H1 (cell line): ENCODE data around the gene TPD52L1. TPM values are rescaled to one million over a fixed set of nuclear protein-coding genes. Genes with fewer than 3 reads are reported as not detected.

Experiments used
- CTCF ChIA-PET: fragments of 300-600 bp; sonication (Branson Sonifier 250); formaldehyde crosslinking; loops from one replicate; lab custom pipeline; 2021; ENCODE audit not compliant: partially characterized antibody; lab: Charles Lee
- POLR2A ChIA-PET: fragments of 300-600 bp; sonication (Branson Sonifier 250); formaldehyde crosslinking; loops from one replicate; lab custom pipeline; 2021; ENCODE audit warnings: inconsistent platforms; ENCODE audit not compliant: partially characterized antibody; lab: Charles Lee
- DNase-seq, 2 experiments: peaks; one replicate each; pipeline versions ENCODE4 v3.0.0 to v3.0.0-alpha.2; 2010 to 2022; ENCODE audit warnings: low spot score in 2 of 2, low read depth in 1 of 2, mixed read lengths in 1 of 2
- FAIRE-seq: peaks from 2 replicates; lab custom pipeline; 2011; peaks lifted over from hg19 to GRCh38; lab: Jason Lieb, UNC
- H2AFZ ChIP-seq: 2 replicates; pipeline ENCODE4 v1.8.1; 2012; ENCODE audit warnings: low read length, inconsistent platforms
- H2AK5ac ChIP-seq: 2 replicates; pipeline ENCODE4 v1.6.1; 2013; ENCODE audit warnings: low read depth, low read length
- H2BK120ac ChIP-seq: replicated peaks from 2 replicates; pipeline ENCODE3; 2013; ENCODE audit warnings: low read depth, low read length, inconsistent platforms
- H2BK12ac ChIP-seq: 2 replicates; pipeline ENCODE4 v1.6.1; 2013; ENCODE audit warnings: low read depth, low read length
- H2BK15ac ChIP-seq: 2 replicates; pipeline ENCODE4 v1.6.1; 2013; ENCODE audit warnings: low read length
- H2BK20ac ChIP-seq: 2 replicates; pipeline ENCODE4 v1.6.1; 2013; ENCODE audit warnings: low read length
- H2BK5ac ChIP-seq: 2 replicates; pipeline ENCODE4 v1.6.1; 2013; ENCODE audit warnings: low read depth, low read length
- H3K14ac ChIP-seq: 2 replicates; pipeline ENCODE4 v1.6.1; 2013; ENCODE audit warnings: inconsistent platforms; ENCODE audit not compliant: insufficient read length
- H3K18ac ChIP-seq: 2 replicates; pipeline ENCODE4 v1.6.1; 2013; ENCODE audit warnings: low read length; ENCODE audit errors: extremely low read depth
- H3K23ac ChIP-seq: 2 replicates; pipeline ENCODE4 v1.6.1; 2013; ENCODE audit warnings: inconsistent platforms; ENCODE audit not compliant: insufficient read length
- H3K23me2 ChIP-seq: 2 replicates; pipeline ENCODE4 v1.6.1; 2013; ENCODE audit warnings: low read depth, low read length
- H3K27ac ChIP-seq: 2 replicates; pipeline ENCODE4 v1.6.1; 2011; ENCODE audit warnings: low read depth, low read length, inconsistent platforms
- H3K27me3 ChIP-seq, 4 experiments: replicated peaks in 1 of 4; 1 replicate in 1 of 4; 2 replicates in 3 of 4; pipeline versions ENCODE4 v1.6.1 to v1.8.1; 2011 to 2013; ENCODE audit warnings: low read length in 3 of 4, mild to moderate bottlenecking in 3 of 4, inconsistent platforms in 2 of 4, mixed read lengths in 2 of 4, moderate library complexity in 1 of 4; ENCODE audit not compliant: control insufficient read depth in 3 of 4, insufficient read depth in 3 of 4; ENCODE audit errors: extremely low read depth in 1 of 4
- H3K36me3 ChIP-seq, 4 experiments: 2 replicates each; pipeline versions ENCODE4 v1.6.1 to v1.8.1; 2011 to 2013; ENCODE audit warnings: mild to moderate bottlenecking in 4 of 4, low read length in 3 of 4, moderate library complexity in 2 of 4, control low read depth in 1 of 4, inconsistent platforms in 1 of 4; ENCODE audit not compliant: insufficient read depth in 4 of 4, control insufficient read depth in 2 of 4
- H3K4ac ChIP-seq: replicated peaks from 2 replicates; pipeline ENCODE3; 2013; ENCODE audit warnings: low read length, low read depth, mixed read lengths, inconsistent platforms; ENCODE audit not compliant: insufficient read length
- H3K4me1 ChIP-seq, 4 experiments: replicated peaks in 1 of 4; 1 replicate in 1 of 4; 2 replicates in 3 of 4; pipeline versions ENCODE4 v1.6.1 to v1.8.1; 2011 to 2013; ENCODE audit warnings: low read length in 3 of 4, inconsistent platforms in 2 of 4, mixed read lengths in 1 of 4; ENCODE audit not compliant: insufficient read depth in 4 of 4, control insufficient read depth in 3 of 4
- H3K4me2 ChIP-seq, 2 experiments: 2 replicates each; pipeline versions ENCODE4 v1.6.1 to v1.8.1; 2011 to 2013; ENCODE audit warnings: low read depth in 2 of 2, low read length in 2 of 2, control low read depth in 1 of 2, inconsistent platforms in 1 of 2, mild to moderate bottlenecking in 1 of 2; ENCODE audit not compliant: insufficient read depth in 1 of 2
- H3K4me3 ChIP-seq, 4 experiments: fragments of 200-600, 300-600 bp in 1 of 4; sonication (generic), shearing (Covaris generic), sonication (Bioruptor Twin) in 1 of 4; 2 replicates each; pipeline versions ENCODE4 v1.5.1 to v1.8.1; 2011 to 2016; ENCODE audit warnings: low read length in 4 of 4, low read depth in 3 of 4, control low read depth in 2 of 4, inconsistent platforms in 2 of 4, mild to moderate bottlenecking in 2 of 4, mixed read lengths in 1 of 4, moderate library complexity in 1 of 4; ENCODE audit not compliant: insufficient read depth in 2 of 4; ENCODE audit errors: extremely low read depth in 1 of 4
- H3K56ac ChIP-seq: replicated peaks from 2 replicates; pipeline ENCODE3; 2013; ENCODE audit warnings: low read depth, mild to moderate bottlenecking, mixed read lengths, low read length, inconsistent platforms; ENCODE audit not compliant: insufficient read length
- H3K79me1 ChIP-seq: 2 replicates; pipeline ENCODE4 v1.6.1; 2013; ENCODE audit warnings: low read depth, low read length, control low read depth
- H3K79me2 ChIP-seq, 2 experiments: 2 replicates each; pipeline versions ENCODE4 v1.6.1 to v1.8.1; 2012 to 2013; ENCODE audit warnings: low read length in 2 of 2, mild to moderate bottlenecking in 2 of 2, inconsistent platforms in 1 of 2; ENCODE audit not compliant: insufficient read depth in 2 of 2, control insufficient read depth in 1 of 2
- H3K9ac ChIP-seq, 4 experiments: replicated peaks in 1 of 4; 1 replicate in 1 of 4; 2 replicates in 3 of 4; pipeline versions ENCODE4 v1.6.1 to v1.8.1; 2011 to 2013; ENCODE audit warnings: low read depth in 3 of 4, low read length in 3 of 4, control low read depth in 2 of 4, mild to moderate bottlenecking in 2 of 4, moderate library complexity in 2 of 4, inconsistent platforms in 1 of 4; ENCODE audit errors: extremely low read depth in 1 of 4
- H3K9me3 ChIP-seq, 2 experiments: 2 replicates each; pipeline versions ENCODE4 v1.6.1 to v1.8.1; 2012 to 2013; ENCODE audit warnings: mild to moderate bottlenecking in 2 of 2, moderate library complexity in 2 of 2, control low read depth in 1 of 2, inconsistent platforms in 1 of 2, low read depth in 1 of 2, low read length in 1 of 2, mixed read lengths in 1 of 2; ENCODE audit not compliant: insufficient read depth in 2 of 2
- H4K20me1 ChIP-seq, 2 experiments: replicated peaks in 1 of 2; 2 replicates each; pipeline versions ENCODE3 to v1.8.1; 2011 to 2013; ENCODE audit warnings: inconsistent platforms in 2 of 2, low read length in 2 of 2, mild to moderate bottlenecking in 1 of 2; ENCODE audit not compliant: insufficient read depth in 2 of 2, control insufficient read depth in 1 of 2
- H4K5ac ChIP-seq: 2 replicates; pipeline ENCODE4 v1.6.1; 2013; ENCODE audit warnings: low read length, low read depth, mixed read lengths, inconsistent platforms; ENCODE audit not compliant: insufficient read length
- H4K8ac ChIP-seq: 2 replicates; pipeline ENCODE4 v1.8.0; 2013; ENCODE audit warnings: mild to moderate bottlenecking, moderate library complexity, low read length, inconsistent platforms; ENCODE audit not compliant: insufficient read depth; ENCODE audit errors: extremely low read depth
- H4K91ac ChIP-seq: replicated peaks from 2 replicates; pipeline ENCODE3; 2013; ENCODE audit warnings: low read length, mixed read lengths, inconsistent platforms; ENCODE audit not compliant: insufficient read length
- ASH2L ChIP-seq: fragments of 200-600, 300-600 bp; sonication (generic); IDR thresholded peaks from one replicate; pipeline ENCODE4 v1.7.1; 2017; ENCODE audit warnings: low read length
- BACH1 ChIP-seq: IDR thresholded peaks from 2 replicates; pipeline ENCODE4 v1.6.1; 2012; ENCODE audit warnings: low read length, improper control_type of control experiment
- JUND ChIP-seq: IDR thresholded peaks from 2 replicates; pipeline ENCODE4 v1.6.1; 2011; ENCODE audit warnings: mild to moderate bottlenecking, improper control_type of control experiment, low read length
- KDM5A ChIP-seq: fragments of 200-600 bp; IDR thresholded peaks from 2 replicates; pipeline ENCODE4 v1.7.1; 2012; ENCODE audit warnings: mild to moderate bottlenecking, low read length, inconsistent platforms, mixed read lengths
- WGBS, 2 experiments: shearing (Covaris generic) in 1 of 2; methylation state at CpG; one replicate each; pipeline versions ENCODE4 v1.1.6 to v1.1.7; 2013 to 2015; ENCODE audit warnings: low lambda C conversion rate in 2 of 2, mixed read lengths in 2 of 2, inconsistent platforms in 1 of 2, low coverage in 1 of 2, missing lambda C conversion rate in 1 of 2; ENCODE audit not compliant: insufficient replicate concordance in 2 of 2, insufficient coverage in 1 of 2, insufficient read length in 1 of 2; ENCODE audit errors: extremely low coverage in 1 of 2, missing lambda C conversion rate in 1 of 2; 5-methylcytosine and 5-hydroxymethylcytosine counted together
- polyA plus RNA-seq, 7 experiments: library from polyadenylated mRNA; depleted of rRNA in 3 of 7; stranded (reverse) in 5 of 7; unstranded in 2 of 7; fragments of >200 nt in 5 of 7; fragments of 200-250 nt in 2 of 7; gene quantifications; 1 replicate in 5 of 7; 2 replicates in 1 of 7; 4 replicates in 1 of 7; pipeline versions ENCODE4 v1.2.1 to v1.2.3, GENCODE V29; 2011 to 2013; ENCODE audit warnings: missing spikeins in 2 of 7, mixed read lengths in 2 of 7
- total RNA-seq: library from RNA; stranded (reverse); fragmentation: NEBNext Ultra II Directional; extraction: Animal tissue kit (Norgen Biotek cat#: 25700); gene quantifications from 2 replicates; pipeline ENCODE4 v1.2.1, GENCODE V29; 2021
- TF ChIP-seq, protein P1 (sequence below): IDR thresholded peaks from 2 replicates; pipeline ENCODE4 v1.6.1; 2012; ENCODE audit warnings: inconsistent platforms

Gene TPD52L1
- total and polyA plus RNA-seq, 2 of the 8 experiments (the other 6 are each of a cell fraction or from before 2014, with no cell fraction given) = 7.4 to 14.2 TPM

DNA sequence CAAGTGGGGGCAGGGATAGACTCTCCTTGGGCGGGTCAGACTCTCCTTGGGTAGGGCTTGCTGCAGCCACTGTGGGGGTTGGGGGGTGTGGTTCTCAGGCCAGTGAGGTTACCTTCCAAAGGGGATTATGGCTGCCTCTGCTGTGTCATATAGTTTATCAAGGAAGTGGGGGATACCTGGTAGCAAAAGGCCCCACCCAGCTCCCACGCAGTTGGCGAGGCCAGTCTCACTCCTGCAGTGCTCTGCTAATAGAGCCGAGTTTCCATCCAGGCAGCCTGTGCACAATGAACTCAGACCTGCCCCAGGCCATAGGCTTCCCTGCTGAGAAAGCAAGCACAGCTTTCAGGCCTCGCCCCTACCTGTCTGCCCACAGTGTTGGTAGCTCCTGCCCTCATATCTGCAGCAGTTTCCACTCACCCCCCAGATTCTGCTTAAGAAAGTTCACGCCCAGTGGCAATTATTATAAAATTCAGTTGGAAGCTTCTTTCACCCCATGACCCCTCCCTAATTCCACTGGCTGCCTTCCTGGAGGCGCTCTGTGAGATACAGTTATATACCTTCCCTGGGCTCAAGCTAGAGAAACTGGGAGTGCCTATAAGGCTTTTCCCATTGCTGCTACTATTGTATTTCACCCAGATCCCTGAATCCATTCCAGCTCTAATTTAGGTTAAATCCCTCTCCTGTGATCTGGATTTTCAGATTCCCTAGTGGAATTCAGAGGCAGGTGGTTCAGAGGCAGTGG lies 92.1 kb downstream of the TPD52L1 start:
- Histone ChIP-seq H3K18ac (no peak overlapping the region), H2BK15ac (no peak overlapping the region; the same call in 1 of the 2 replicates), H3K27me3 (no peaks in the 10 kb centered on the region), H2BK12ac (no peak overlapping the region), H2AK5ac (no peak overlapping the region), H3K4ac (no peak overlapping the region), H3K79me2 (no peaks in the 10 kb centered on the region), H3K27ac (no peak overlapping the region), H3K14ac (no peak overlapping the region), H3K36me3 (no peaks in the 10 kb centered on the region), H3K56ac (no peak overlapping the region), H3K9me3 (no peaks in the 10 kb centered on the region), H3K4me2 (no peak overlapping the region), H3K4me1 (peaks cover 0 to 2% (median under 1%) of the 10 kb centered on the region in 4 experiments; a peak in 2 of 7 replicates), H2BK20ac (no peak overlapping the region), H2AFZ (no peak overlapping the region), H4K5ac (no peak overlapping the region), H4K20me1 (no peaks in the 10 kb centered on the region), H3K79me1 (no peaks in the 10 kb centered on the region), H3K23me2 (no peaks in the 10 kb centered on the region), H2BK5ac (no peak overlapping the region), H4K8ac (no peak overlapping the region), H4K91ac (no peak overlapping the region), H3K9ac (no peak overlapping the region), H3K23ac (no peak overlapping the region), H3K4me3 (no peak overlapping the region), H2BK120ac (no peak overlapping the region)
- 84% methylated on average over 7 of the region's 7 CpGs; no CpG with 5 or more reads in 1 of the 2 experiments for WGBS, 2 experiments
- ChIA-PET CTCF (interaction anchor here (0.7 to 2.8 kb wide), 7 partner anchors 10 to 95 kb away, joined by 3 to 12 read pairs (median 4); no protein-coding TSS in a partner anchor), POLR2A (interaction anchor here (0.8 to 1.2 kb wide), 2 partner anchors 17 to 56 kb away, joined by 3 read pairs; partner anchors contain the start of gene HDDC2)
- DNase-seq (no peak), FAIRE-seq (no peak)
- TF ChIP-seq BACH1 (no peak), KDM5A (no peak), ASH2L (no peak), JUND (no peak)
- TF ChIP-seq, protein P1, sequence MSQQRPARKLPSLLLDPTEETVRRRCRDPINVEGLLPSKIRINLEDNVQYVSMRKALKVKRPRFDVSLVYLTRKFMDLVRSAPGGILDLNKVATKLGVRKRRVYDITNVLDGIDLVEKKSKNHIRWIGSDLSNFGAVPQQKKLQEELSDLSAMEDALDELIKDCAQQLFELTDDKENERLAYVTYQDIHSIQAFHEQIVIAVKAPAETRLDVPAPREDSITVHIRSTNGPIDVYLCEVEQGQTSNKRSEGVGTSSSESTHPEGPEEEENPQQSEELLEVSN = no peak
